Epithelial cell of prostate (primary cell): Measurements from ENCODE around the gene STMN1.
"Not testable (repeated sequence)": the region's sequence is repeated elsewhere in the genome, so short reads cannot be mapped to it uniquely, and the experiment has no call there.

Experiments used
- DNase-seq: peaks from one replicate; pipeline ENCODE4 v3.0.0-alpha.2; 2011; ENCODE audit warnings: low read depth, low spot score
- H3K27ac ChIP-seq: fragments of 450-650 bp; 2 replicates; pipeline ENCODE4 v1.5.1; 2017; ENCODE audit warnings: mild to moderate bottlenecking

Gene STMN1

GRCh38 chr1:25905680-25906643 lies at the start of gene STMN1:
TSS of gene STMN1 (minus strand) at chr1:25906419. CDS start at chr1:25904676, 1,743 bp downstream.
- peak within 1 kb of the TSS; percentile 63 for H3K27ac ChIP-seq
- no peak for DNase-seq

- H3K27ac ChIP-seq: no peak overlapping the region
- no peak for DNase-seq
Measured at GRCh38 chr1:25955553-25955952, 49.3 kb upstream of the STMN1 start.

GRCh38 chr1:25954282-25954938 lies 48.2 kb upstream of the STMN1 start:
- no peak for DNase-seq
- no peak overlapping the region for H3K27ac ChIP-seq

- H3K27ac ChIP-seq: no peak overlapping the region
- no peak for DNase-seq
Measured at GRCh38 chr1:25952841-25953401, 46.7 kb upstream of the STMN1 start.

- H3K27ac ChIP-seq: no peak overlapping the region
- DNase-seq: no peak
Measured at GRCh38 chr1:25948641-25949040, 42.4 kb upstream of the STMN1 start.

GRCh38 chr1:25947027-25947426 lies 40.8 kb upstream of the STMN1 start:
- no peak overlapping the region for H3K27ac ChIP-seq
- DNase-seq: no peak

GRCh38 chr1:25945761-25946160 lies 39.5 kb upstream of the STMN1 start:
- DNase-seq: no peak
- no peak overlapping the region for H3K27ac ChIP-seq

GRCh38 chr1:25944986-25945385 lies 38.8 kb upstream of the STMN1 start:
- DNase-seq: no peak
- H3K27ac ChIP-seq: no peak overlapping the region

- H3K27ac ChIP-seq, DNase-seq: not testable (repeated sequence)
Measured at GRCh38 chr1:25943511-25943910, 37.3 kb upstream of the STMN1 start.

GRCh38 chr1:25936947-25937346 lies 30.7 kb upstream of the STMN1 start:
- H3K27ac ChIP-seq: no peak overlapping the region
- no peak for DNase-seq

- H3K27ac ChIP-seq: no peak overlapping the region
- no peak for DNase-seq
Measured at GRCh38 chr1:25933479-25934365, 27.5 kb upstream of the STMN1 start.

GRCh38 chr1:25932811-25933400 lies 26.7 kb upstream of the STMN1 start:
- not testable (repeated sequence) for DNase-seq, H3K27ac ChIP-seq

GRCh38 chr1:25932321-25932720 lies 26.1 kb upstream of the STMN1 start:
- H3K27ac ChIP-seq: no peak overlapping the region
- DNase-seq: no peak

- no peak overlapping the region for H3K27ac ChIP-seq
- DNase-seq: no peak
Measured at GRCh38 chr1:25929016-25929415, 22.8 kb upstream of the STMN1 start.

GRCh38 chr1:25927521-25928265 lies 21.5 kb upstream of the STMN1 start:
- no peak overlapping the region for H3K27ac ChIP-seq
- DNase-seq: no peak

GRCh38 chr1:25926731-25927496 lies 20.7 kb upstream of the STMN1 start:
- DNase-seq: no peak
- no peak overlapping the region for H3K27ac ChIP-seq

GRCh38 chr1:25924454-25924853 lies 18.2 kb upstream of the STMN1 start:
- H3K27ac ChIP-seq: no peak overlapping the region

GRCh38 chr1:25922971-25923552 lies 16.8 kb upstream of the STMN1 start:
- no peak for DNase-seq
- H3K27ac ChIP-seq: peak overlapping the region; percentile 11

More at GRCh38 chr1:25924454-25924853, 18.2 kb upstream of the STMN1 start:
- no peak for DNase-seq
